Astrocyte of the hippocampus (primary cell): ENCODE measurements around the gene SYS1.

ENCODE experiments used
- DNase-seq: peaks from one replicate; pipeline ENCODE4 v3.0.0; 2011; ENCODE audit warnings: low read depth, low spot score

Gene SYS1

DNA sequence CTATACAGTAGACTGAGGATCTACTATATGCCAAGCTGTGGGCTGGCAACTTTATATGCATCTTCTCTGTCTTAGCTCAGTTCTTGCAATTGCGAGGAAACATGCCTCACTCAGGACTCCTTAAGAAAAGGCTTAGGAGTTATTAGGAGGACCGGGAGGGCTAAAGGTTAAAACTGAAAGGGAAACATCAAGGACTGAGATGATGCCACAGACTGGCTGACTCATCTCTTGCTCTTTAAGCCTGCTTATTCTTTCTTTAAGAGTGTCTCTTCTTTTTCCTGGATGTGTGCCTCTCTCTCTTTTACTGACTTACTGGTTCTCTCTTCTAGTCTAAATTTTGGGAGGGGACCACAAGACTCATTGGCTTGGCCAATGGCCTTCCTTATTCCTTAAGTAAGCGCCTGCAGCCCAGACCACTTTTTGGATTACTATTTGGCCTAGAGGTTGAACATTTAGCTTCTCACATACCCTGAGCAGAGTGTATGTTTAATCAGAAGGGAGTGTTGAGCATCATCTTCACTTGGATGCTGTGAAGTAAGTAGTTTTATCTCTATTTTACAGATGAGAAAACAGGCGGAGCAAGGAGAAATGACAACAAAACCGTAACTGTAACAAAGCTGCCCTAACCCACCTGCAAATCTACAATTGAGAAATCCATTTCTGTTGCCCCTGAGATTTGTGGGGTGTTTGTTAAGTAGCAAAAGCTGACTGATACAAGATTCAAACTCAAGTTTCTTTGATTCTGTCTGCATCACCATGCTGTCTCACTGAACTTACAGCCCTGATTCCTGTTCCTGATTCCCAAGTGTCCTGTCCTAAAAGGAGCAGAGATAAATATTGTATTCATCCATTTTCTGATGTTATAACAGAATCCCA is 7.5 kb upstream of the SYS1 start:
- no peak for DNase-seq

DNA sequence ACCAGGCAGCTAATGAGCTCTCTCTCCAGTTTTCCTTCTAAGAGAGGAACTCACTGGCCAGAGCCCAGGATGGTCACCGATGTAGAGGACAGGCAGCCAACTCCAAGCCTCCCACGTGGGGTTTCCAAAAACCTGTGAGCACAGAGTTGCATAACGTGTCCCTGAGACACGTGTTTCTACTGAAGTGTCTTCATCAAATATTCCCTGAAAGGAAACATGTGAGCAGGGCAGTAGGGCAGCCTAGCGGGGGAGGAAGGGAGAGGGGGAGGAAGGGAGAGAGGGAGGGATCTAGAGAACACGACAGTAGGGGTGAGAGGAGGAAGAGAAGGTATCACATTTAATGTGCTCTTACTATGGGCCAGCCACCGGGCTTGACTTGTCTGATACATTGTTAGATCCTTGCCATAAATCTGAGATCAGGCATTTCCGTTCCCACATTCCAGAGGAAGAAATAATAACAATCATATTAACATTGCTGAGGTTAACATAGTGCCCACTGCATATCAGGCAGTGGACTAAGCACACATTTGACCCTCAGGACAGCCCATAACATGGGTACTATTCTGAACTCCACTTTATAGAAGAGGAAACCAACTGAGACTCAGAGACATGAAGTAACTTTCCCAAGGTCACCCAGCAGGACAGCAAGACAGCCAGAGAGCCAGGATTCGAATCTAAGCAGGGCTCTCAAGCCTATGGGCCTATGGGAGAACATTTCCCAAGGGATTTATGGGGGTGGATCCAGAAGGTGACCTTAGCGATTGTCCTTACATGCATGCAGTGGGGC is 4.5 kb upstream of the SYS1 start:
- DNase-seq, result peak; percentile 72

DNA sequence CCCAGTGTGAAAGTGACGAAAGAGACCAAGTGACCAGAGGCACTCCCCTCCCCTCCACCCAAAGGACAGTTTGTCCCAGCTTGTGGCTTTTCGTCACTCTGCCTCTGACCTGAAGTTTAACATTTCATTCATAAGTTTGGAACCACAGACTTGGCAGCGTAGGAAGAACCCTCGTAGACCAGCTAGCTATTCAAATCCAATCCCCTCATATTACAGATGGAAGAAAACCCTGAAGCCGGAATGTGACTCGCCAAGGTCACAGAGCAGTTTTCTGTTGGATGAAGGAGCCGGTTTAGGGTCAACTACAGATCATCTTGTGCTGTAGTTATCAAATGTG is 3.9 kb upstream of the SYS1 start:
- DNase-seq, result peak; percentile 91

DNA sequence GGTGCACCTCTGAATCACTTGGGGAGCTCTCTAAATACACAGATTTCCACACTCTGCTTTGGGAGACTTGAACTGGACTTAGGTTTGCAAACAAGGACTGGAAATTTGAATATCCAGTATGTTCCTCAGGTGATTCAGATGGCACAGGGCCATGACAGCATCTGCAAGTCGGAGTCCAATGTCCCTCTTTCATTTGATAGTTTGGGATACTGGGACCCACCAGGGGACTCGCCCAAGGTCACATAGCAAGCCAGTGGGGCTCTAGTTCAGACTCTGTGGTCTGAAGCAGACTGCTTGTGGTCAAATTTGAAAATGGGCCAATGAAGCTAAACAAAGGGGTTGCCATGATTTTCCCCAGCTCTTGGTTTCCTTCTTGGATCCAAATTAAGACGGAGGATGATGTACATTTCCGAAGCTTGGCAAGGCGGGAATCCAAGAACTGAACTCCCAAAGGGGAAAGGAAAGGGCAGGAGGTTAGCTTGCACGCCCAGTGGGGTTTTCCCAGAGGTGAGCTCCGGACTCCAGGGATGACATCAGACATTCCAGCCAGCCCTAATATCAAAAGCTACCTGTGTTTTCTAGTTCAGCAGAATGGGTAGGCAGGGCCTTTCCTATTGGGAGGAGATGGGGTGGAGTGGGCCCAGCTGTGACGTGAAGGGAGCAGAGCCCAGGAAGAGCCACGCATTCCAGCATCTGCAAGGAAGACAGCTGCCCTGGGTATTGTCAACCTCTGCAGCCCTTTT is 3.4 kb upstream of the SYS1 start:
- DNase-seq, result peak; percentile 87

DNA sequence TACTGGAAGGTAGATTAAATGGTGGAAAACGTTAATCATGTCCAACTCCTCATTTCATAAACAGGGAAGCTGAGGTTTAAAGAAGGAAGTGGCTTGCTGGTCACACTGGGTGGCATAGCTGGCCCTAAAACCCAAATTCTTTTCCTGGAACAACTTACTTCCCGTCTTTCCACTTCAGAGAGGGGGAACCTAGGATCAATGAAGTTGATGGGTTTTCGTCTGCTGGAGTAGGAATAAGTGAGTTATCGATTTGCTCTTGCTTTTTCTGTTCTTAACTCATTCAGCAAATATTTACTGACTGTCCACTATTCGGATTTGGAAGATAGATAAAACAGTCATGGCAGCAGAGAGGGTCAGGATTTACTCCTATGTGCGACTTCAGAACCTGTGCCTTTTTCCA is 1.2 kb upstream of the SYS1 start:
- no peak for DNase-seq

DNA sequence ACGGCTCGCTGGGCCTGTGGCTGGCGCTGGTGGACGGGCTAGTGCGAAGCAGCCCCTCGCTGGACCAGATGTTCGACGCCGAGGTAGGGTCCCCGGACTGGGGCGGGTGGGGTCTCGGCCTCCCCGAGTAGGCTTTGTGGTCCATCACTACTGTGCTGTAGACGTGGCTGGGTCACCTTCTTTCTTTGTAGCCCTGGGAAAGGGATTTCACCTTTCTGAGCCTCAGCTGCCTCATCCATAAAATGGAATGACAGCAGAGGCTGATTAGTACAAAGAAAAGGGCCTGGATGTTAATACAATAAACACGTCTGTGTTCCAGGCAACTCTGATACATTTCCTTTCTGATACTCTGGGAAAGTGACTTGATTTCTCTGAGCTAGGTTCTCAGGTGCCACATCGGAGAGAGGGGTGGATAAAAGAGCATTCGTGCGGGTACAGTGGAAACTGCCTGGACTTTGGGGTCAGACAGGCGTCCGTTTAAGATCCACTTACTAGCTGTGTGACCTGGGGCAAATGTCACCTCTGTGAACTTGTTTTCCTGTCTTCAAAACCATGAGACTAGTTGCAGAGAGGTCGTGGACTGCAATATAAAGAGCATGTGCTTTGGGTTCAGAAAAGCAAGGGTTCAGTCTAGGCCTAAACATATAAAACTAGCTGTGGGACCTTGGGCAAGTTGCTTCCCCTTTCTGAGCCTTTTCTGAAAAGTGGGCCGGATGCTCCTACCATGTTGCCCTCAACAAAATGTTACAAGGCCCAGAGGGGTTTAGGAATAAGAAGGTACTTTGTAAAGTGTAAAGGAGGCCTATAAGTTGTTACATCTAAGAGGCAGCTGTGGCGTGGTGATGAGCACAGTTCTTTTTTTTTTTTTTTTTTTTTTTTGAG is 896 bp downstream of the SYS1 start:
- DNase-seq, result no peak

DNA sequence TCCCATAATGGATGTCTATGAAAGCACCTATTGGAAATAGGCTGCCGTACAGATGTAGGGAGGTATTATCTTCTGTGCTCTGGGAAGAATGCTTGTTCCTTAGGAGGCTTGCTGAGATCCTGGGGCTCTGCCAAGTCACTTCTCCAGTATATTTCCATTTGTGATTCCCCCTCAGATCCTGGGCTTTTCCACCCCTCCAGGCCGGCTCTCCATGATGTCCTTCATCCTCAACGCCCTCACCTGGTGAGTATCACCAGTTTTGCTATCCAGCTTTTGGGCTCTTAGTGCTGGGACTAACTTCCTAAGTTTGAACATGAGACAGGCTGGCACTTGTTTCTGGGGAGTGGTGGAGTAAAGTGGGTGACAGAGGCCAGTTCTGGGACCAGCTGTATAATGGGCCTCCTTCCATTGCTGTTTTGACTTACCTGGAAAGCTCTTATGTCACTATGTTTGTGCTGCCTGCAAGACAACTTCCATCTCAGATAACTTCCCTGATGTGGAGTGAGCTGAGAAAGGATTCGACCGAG is 2.6 kb downstream of the SYS1 start:
- no peak for DNase-seq

DNA sequence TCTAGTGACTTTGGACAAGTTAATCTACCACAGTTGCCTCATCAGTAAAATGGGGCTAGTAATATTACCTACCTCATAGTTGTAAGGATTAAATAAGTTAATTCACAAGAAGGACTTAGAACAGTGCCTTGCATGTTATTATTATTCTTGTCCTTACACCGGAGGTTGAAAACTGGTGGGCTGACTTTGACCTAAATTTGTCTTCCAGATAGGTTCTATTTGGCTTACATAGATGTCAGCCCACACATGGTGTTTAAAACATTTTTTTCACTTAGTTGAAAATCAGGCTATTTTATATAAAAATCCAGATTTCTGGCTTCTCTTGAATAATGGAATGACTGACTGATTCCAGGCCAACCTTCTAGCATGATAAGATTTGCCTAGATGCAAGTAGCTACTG is 3.2 kb downstream of the SYS1 start:
- DNase-seq, result no peak

DNA sequence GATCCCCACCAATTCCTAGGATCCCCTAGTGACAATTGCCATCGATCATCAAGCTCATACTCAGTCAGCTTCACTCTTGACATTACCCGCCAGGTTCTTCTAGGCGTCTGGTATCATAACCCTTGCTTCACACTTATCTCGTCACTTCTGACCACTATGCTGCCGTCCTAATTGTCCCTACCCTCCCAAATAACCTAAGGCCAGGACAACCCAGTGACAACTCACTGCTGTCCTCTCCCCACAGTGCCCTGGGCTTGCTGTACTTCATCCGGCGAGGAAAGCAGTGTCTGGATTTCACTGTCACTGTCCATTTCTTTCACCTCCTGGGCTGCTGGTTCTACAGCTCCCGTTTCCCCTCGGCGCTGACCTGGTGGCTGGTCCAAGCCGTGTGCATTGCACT is 3.7 kb downstream of the SYS1 start:
- DNase-seq, result no peak

DNA sequence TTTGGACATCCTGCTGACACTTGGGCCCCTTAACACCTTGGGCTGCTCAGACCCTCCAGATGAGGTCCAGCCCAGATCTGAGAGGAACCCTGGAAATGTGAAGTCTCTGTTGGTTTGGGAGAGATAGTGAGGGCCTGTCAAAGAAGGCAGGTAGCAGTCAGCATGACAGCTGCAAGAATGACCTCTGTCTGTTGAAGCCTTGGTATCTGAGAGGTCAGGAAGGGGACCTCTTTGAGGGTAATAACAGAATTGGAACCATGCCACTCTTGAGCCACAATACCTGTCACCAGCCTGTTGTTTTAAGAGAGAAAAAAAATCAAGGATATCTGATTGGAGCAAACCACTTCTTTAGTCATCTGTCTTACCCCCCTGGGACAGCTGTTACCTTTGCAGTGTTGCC is 4.2 kb downstream of the SYS1 start:
- no peak for DNase-seq

DNA sequence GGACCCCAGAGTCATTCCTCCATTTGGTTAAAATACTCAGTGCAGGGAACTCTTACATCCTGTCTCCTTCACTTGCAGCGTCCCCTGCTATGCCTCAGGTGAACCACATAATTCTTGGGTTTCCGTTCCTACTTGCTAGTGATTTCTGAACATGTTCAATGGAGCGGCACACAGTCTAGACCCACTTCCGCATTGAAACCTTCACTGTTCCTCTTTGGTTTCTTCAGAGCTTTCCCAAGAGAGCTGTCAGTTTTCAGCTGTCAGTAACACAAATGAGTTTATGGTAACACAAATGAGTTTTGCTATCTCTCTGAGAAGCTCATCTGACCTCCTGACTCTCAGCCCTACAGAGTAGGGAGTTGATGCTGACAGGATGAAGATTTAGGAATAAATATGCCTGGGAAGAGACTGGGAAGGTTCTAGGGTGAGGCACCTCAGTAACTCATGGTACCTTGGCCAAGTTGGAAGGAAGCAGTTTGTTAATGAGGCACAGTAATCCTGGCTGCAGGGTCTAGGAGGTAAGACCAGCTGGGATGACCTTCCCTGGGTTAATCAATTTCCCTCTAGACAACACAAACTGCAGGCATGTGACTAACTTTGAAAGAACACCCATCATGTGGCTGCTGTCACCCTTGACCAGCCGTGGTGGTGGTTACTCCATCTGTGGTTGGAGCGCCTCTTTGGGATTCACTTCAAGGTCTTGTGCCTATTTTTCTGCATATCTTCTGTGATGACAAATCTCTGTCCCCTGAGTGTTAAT is 5.4 kb downstream of the SYS1 start:
- no peak for DNase-seq

DNA sequence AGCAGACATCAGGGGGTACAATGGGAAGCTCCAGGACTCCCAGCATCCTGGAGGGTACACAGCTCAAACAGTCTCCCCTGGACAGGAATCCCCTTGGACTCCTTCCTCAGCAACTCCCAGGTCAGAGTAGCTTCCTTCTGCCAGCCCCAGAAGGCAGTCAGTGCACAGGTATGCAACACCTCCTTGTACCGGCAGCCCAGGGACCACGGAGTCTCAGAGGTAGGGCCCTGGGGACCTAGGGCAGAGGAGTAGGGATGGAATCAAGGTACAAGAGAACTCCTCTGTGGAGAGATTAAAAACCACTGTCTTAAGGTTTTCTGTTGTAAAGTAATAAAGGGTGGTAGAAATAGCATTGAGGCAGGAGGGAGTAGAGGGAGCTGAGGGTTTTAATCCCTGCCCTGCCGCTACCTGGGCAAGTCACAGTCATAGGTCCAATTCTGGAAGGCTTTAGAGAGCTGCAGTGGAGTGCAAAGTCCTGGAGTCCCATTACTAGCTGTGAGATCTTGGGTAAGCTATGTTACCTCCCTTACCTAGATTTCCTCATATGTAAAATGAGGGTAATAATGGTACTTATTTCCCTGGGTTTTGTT is 7.7 kb downstream of the SYS1 start:
- no peak for DNase-seq

DNA sequence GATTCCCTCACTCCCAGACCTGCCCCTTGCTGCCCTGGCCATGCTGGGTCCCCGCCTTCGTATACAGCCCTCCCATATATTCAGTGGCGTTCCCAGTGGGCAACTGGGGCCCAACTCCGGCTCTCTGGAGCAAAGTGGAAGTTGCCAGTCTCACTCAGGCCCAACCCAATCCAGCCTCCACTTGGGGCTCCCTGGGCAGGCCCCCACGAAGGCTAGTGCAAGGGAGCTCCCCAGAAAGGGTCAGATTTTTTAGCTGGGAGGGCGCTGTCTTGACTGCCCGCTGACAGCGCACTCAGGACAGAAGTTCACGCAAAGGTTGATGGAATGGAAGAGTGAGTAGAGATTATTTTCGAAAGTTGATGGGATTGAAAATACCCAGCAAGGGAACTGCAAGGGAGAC is 9.3 kb downstream of the SYS1 start:
- no peak for DNase-seq

DNA sequence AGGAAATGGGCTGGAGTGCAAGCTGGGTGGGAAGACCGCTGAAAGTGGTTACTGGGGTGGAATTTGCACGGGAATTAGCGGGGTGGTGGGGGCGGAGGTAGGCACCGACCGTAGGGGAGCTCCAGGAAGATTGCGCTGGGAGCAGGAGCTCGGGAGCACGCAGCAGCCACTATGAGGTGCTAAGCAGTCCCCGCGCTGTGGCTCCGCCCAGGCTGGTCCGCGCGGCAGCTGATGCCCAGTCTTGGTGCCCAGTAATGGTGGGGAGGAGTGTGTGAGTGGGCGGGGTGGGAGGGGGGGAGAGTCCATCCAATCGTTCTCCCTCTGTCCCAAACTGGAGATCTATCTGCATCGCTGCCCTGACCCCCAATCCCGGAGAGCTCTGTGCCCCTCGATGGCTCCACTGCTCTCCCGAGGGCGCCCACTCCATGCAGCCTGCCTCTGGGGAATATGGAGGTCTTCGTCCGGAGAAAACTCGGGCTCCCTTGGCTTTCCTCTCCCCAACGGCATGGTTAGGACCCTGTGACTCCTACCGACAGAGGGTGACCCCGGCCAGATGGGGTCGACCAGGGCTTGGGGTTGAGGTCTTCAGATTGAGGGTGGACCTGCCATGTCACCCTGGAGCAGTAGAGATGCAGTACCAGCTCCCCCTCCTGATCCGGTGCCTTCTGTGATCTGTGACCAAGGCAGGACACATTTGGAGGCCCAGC is 9.8 kb downstream of the SYS1 start:
- peak; percentile 33 for DNase-seq

DNA sequence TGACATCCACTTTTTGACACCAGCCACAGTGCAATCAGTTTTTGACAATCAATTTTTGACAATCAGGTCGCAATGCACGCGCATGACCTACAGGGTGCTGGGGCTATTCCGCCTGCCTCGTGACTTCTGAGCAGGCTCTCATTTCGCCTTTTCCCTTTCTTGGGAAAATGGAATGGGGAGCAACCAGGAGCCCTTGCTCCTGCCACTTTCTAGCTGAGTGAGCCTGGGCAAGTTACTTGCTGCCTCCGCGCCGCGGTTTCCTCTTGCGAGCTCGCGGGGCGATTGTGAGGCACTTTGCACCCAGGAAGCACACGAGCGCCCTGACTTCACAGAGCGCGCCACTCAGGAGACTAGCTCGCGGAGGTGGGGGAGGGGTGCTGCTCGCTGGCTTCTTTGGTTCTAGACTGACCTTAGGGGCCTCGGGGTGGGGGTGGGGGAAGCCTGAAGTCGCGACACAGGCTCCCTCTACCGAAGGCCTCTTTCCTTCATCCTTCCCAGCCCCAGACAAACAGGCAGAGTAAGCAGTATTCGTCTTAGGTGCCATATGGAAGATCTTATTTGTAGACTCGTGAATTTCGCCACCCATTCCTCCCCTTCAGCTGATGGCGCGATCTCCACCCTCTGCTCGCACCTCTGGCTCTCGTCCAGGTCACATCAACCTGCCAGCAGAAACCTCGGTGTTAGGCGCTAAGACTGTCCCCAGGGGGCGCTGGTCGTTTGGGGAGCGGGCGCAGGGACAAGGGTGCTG is 10.6 kb downstream of the SYS1 start:
- DNase-seq, result peak; percentile 90

DNA sequence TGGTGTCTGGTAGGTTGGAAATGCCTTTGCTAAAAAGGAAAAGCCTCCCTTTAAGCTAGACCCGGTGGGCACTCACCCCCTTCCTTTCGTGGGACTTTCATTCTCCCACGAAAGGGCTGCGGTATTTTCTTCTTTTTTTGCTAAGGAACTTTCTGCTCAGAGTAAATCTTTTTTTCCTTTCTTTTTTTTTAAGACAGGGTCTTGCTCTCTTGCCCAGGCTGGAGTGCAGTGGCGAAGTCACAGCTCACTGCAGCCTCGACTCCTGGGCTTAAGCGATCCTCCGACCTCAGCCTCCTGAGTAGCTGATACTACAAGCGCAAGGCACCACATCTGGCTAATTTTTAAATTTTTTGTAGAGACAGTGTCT is 11.1 kb downstream of the SYS1 start:
- DNase-seq, result no peak

DNA sequence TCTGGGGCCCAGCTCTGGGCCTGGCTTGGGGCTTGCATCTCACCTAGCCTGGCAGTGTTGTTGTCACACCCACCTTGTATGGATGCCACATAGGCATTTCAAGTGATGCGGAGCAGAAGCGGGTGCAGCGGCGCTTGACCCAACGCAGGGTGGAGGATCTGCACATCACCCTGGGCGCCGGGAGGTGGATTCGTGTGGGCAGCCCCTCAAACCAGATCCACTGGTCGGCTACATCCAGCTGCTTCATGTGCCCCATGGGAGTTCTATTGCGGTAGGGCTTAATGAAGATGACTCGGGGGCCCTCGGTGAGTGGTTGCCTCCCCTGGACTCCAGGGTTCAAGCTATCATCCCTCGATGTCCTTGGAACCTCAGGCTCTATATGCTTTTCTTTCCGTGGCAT is 12.0 kb downstream of the SYS1 start:
- DNase-seq, result no peak

DNA sequence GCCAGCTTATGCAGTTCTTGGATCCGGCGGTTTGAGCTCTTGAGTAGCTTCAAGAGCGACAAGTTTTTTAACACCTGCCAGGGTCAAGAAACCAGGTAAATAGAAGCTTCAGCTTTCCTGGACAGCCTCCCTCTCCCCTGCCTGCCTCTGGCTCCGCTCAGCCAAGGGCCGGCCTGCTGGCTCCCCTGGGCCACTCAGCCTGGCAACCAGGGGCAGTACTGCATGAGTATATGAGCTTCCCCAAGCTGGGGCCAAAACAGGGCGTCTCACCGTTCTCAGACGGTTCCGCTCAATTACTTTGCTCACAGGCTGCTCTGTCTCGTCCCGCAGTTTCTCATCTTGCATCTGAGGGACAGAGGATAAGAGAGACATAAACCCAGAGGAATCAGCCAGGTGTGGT is 14.3 kb downstream of the SYS1 start:
- no peak for DNase-seq

DNA sequence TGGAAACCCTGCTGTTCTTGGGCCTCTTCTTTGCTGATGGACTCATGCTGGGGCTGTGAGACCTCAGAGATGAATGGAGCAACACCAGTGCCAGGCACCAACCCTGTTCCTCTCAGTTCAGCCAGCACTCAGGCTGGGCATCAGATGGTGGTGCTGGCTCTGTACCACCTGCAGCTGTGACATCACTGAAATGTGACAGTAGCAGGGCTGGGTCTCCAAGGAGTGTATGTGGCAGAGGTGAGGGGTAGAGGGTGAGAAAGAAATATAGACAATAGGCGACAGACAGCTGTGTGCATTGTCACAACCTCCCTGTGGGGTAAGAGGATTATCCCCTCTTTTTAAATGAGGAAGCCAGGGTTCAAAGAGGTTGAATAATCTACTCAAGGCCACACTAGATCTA is 15.2 kb downstream of the SYS1 start, which contains the start of gene TP53TG5:
TSS of gene TP53TG5 (minus strand) at position 135 of the 400 bp plus-strand sequence. CDS start at position 46, 89 bp downstream.
- no peak for DNase-seq
